ENCODE measurements around the gene OLFM3.

OLFM3 gene

DNA sequence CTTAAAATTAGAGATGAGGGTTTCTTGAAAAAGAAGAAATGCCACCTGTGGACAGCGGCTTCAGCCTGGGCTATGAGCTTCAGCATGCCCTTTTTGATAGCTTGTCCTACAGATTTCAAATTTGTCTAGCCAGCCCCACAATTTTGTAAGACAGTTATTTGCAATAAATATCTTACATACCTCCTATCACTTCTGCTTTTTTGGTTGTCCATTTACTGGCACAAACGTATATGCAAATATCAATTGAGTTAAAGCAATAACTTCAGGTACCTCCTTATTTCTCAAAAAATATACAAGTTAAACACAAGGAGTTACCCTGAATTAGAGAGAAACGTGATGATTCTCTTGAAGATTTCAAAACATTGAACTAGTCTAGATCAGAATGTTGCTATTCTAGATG, 53.5 kb downstream of the OLFM3 start:
- no peak for DNase-seq

DNA sequence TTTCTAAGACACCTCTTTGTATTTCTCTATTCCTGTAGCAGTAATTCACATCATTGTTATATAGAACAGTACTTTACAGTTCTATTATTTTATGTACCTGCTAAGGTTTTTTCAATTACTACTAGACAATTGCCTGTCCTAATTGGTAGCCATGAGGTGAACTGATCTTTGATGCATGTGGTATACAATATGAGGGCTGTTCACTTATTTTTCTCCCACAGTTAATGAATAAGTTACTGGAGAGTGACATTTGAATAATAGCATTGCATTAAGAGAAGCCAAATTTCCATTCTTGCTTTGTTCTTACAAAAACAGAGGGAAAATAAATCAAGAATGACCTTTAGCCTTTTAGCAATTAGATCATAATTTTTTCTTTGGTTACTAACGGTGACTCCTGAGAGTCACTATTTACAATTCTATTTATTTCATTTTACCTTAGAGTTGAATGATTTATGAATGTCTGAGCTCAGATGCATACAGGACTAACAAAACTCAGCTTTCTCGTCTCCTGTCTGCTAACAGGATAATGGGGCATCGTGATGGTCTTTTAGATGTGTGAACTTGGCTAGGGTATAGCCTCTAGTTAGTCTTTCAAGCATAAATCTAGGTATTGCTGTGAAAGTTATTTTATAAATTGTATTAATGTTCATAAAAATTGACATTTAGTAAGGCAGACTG, 54.1 kb downstream of the OLFM3 start:
- no peak for DNase-seq

- DNase-seq, result no peak
Observed at GRCh38 chr1:101938681-101939080, 58.0 kb downstream of the OLFM3 start.

- DNase-seq, result no peak
Observed at GRCh38 chr1:101929343-101929742, 67.4 kb downstream of the OLFM3 start.

DNA sequence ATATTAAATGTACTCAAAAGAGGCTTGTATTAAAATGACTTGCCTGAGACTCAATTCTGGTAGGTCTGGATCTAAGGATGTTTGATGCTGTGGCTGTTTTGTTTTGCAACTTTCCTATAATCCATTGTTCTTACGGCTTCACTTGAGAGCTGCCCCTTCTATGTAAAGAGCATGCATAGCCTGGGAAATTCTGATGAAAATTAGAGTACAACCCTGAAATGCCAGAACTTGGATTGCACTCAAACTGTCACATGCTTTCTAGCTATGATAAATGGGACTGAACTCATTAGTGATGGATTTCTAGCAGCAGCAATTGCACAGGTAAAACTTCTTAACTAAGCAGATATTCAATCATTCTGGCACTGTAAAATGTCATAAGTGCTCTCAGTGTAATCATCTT, 67.9 kb downstream of the OLFM3 start:
- DNase-seq, result no peak

GRCh38 chr1:101924700-101925099, 72.0 kb downstream of the OLFM3 start:
- DNase-seq, result no peak

GRCh38 chr1:101920577-101920976, 76.1 kb downstream of the OLFM3 start:
- no peak for DNase-seq

GRCh38 chr1:101918277-101918676, 78.4 kb downstream of the OLFM3 start:
- DNase-seq, result no peak

DNA sequence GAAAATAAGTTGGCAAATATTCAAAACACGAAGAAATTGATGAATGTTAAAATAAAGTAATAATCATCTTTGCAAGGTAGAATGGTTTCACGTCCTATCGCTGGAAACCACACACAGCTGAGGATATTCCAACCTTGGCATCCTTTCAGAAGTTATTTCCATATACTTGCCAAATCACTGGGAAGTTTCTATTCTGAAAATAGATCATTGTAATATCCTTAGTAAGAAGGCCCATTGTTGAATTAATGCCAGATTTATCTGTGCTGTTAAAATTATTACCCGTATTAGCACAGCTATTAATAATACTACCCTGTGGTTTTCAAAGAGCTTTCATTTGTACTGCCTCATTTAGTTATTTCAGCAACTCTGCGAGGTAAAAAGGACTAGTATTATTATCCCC, 81.1 kb downstream of the OLFM3 start:
- DNase-seq, result no peak

DNA sequence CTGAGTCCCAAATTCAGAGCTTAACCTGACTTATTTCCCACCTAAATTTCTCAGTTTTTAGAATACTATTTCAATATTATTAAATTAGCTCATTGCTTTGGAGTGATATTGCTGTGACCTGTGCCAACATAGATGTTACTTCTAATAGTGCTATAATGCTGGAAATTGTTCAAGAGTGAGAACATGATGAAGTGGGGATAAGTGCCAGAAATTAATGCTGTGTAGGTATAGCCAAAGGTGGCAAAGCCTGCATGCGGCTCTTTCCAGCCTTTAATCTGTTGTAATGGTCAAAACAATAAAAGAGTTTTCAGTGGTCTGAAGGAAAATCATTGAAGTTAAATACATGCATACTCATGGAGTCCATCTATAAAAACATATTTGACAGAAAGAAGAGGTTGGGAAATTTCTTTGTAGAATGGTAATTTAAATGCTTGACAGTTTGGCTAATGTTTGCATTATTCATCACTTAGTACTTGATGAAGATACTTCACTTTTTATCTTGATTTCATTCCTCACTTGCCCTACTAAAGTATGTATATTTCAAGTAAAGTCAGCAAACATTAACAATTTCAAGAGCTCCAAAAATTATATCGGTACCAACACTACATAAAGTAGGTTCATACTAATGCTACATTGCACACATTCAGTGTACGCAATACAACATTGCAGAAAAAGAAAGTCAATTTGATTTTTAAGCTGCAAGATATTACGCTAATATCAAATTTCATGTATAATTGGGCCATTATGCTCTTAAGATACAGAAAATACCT, 82.1 kb downstream of the OLFM3 start:
- no peak for DNase-seq

GRCh38 chr1:101911894-101912293, 84.8 kb downstream of the OLFM3 start:
- no peak for DNase-seq

DNA sequence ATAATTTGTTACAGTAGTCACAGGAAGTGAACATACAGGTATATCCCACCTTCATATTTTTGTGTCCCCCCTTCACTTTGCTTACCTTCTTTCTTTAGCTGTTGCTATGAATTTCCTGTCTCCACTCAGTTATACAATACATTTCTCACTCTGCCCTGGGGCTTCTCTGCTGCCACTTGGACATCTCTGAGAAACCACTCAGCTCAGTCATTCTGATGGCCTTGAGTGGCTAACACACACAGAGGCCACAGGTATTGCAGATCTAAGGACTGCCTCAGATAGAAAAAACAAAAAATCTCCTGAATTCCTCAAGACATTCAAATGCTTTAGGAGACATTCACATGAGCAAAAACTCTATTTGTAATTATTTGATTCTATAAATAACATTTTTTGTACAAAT, 87.7 kb downstream of the OLFM3 start:
- no peak for DNase-seq

DNA sequence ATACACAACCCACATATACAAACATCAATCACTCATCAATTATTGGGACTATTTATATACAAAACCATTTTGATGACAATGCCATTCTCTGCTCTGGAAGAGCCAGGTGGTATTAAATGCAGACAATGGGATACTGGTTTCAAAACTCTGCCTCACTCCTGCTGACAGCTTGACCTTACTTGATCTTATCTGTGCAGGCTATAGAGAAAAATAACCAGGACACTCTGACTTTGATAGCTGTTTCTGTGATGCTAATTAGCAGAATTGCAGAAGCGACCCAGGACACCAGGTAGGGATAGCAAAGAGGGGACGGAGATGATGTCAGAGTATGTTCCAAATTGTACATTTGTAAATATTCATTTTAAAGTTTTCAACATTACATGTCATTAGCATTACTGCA, 89.5 kb downstream of the OLFM3 start:
- DNase-seq, result no peak

GRCh38 chr1:101905283-101905835, 91.4 kb downstream of the OLFM3 start:
- DNase-seq, result no peak

DNA sequence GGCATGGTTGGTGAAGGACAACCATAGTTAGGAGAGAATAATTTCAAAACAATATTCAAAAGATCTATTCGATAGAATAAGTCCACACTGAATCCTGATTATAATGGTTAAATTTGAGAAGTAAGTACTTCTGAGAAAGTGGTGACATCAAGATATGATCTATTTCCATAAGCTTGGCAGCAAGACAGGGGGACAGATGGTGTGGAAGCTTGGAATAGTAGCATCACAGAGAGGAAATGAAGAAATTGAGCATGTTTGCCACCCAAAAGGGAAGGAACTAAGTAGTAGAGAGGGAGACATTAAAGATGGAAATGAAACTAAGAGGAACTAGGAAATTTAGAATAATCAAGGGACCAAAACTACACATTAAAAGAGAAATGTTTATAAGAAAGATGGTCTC, 94.5 kb downstream of the OLFM3 start:
- DNase-seq, result no peak

- DNase-seq, result no peak
Observed at GRCh38 chr1:101898137-101898536, 98.6 kb downstream of the OLFM3 start.

DNA sequence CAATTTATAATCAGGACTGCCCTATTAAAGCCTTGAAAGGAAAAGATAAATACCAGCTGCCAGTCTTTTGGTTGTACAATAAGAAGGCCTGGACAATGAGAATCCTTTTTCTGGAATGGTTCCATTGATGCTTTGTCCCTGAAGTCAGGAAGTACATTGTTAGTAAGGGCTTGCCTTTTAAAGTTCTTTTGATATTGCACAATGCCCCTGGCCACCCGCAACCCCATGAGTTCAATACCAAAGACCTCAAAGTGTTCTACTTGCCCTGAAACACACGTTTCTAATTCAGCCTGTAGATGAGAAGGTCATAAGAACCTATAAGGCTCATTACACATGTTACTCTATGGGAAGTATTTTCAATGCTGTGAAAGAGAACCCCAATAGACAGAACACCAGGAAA, 112.1 kb downstream of the OLFM3 start:
- DNase-seq, result no peak

DNA sequence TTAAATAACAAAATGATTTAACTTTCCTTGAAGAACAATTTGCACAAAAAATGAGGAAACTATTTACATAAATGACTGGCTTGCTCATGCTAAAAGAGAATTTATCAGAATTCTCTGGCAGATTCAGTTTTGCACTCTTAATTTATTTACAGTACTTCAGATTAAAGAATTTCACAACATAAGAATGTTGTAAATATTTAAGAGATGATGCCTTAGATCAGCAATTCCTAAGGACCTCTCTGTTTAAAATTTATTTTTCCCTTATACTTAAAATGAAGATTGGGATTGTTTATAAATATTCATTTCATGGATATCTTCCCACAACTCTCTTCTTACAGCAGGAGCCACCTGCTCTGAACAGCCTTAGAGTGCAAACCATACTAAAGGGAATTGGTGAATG, 120.8 kb downstream of the OLFM3 start:
- DNase-seq, result no peak

DNA sequence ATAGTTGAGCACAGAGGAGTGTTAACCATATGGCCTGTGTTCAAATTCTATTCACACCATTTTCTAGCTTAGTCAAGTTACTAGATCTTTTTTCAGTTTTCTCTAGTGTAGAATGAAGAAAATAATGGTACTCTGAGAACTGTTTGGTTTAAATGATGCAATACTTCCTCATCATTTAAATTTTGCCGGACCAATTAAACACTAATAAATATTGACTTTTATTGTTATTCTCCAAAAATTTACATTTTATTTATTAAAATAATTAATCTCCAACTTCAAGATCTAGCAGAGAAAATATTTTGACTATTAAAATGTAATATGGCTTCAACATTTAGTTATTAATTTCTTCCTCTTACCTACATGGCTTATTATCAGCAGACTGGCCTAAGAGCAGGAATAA, 123.1 kb downstream of the OLFM3 start:
- DNase-seq, result no peak

DNA sequence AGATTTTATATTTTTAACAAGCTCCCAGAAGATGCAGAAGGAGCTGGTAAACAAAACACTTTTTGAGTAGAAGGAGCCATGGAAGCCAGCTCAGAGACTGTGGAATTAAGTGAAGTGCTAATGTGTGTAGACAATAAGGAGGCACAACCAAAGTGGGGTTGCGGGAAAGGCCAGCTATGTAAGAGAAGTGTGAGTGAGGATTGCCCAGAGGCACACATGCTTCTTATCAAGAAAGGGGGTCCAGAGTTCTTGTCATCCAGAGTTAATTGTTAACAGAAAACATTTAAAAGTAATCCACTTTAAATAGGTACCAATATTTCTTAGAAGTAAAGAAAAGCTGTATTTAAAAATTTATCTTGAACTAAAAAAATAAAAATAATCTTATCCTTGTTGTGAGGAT, 136.8 kb downstream of the OLFM3 start:
- no peak for DNase-seq

- no peak for DNase-seq
Observed at GRCh38 chr1:101854271-101854670, 142.5 kb downstream of the OLFM3 start.

DNA sequence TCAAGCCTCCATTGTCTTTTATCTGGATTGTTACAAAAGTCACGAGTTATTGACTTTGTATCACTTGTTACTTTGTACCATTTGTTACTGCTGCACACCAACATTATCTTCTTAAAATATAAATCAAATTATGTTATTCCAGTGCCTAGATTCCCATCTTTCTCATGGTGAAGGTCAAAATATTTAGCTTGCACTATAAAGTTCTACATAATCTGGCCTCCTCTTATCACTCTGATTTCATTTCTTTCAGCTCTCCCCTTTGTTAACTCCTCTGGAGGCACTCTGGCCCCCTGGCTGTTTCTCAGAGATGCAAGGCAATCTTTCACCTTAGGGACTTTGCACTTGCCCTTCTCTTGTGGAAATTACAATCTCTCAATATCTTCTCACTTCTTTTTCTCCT, 143.8 kb downstream of the OLFM3 start:
- DNase-seq, result no peak

GRCh38 chr1:101849356-101849755, 147.4 kb downstream of the OLFM3 start:
- no peak for DNase-seq

DNA sequence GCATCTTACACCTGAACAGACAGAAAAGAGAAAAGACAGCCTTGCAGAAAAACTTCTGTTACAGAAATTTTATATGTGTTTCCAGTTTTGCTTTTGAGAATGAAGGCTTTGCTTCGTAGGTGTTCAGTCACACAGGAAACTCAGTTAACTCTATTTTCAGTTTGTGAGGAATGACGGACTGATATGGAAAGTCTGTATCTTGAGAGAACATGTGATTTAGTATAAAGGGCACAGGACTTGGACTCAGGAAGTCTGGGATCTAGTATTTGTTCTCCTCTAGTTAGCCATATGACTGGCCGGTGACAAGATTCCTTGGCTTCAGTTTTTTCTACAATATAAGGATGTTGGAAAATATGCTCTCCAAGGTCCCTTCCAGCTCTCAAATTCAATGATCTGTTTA, 149.1 kb downstream of the OLFM3 start:
- DNase-seq, result no peak
